Naive thymus-derived CD4-positive, alpha-beta T cell (primary cell): Measurements from ENCODE around the gene MALL. TPM values are rescaled to one million over a fixed set of nuclear protein-coding genes. Genes with fewer than 3 reads are reported as not detected.
"Not testable (repeated sequence)": the region's sequence is repeated elsewhere in the genome, so short reads cannot be mapped to it uniquely, and the experiment has no call there.

Experiments used
- ATAC-seq: fragments of 150-1000 bp; cut with Tn5 transposase; 2 replicates; pipeline ENCODE4 v1.10.0; 2021; ENCODE audit warnings: mild to moderate bottlenecking, moderate library complexity
- CTCF ChIA-PET: fragments of 350-600 bp; sonication (Branson Sonifier 250); formaldehyde crosslinking; loops from one replicate; lab custom pipeline; 2021; ENCODE audit warnings: antibody characterized with exemption; lab: Charles Lee
- POLR2A ChIA-PET: fragments of 350-600 bp; sonication (Branson Sonifier 250); formaldehyde crosslinking; loops from one replicate; lab custom pipeline; 2021; ENCODE audit warnings: antibody characterized with exemption, inconsistent platforms; lab: Charles Lee
- DNase-seq, 9 donors: peaks; one replicate each; pipeline versions ENCODE4 v3.0.0 to v3.0.0-alpha.2; 2020 to 2022; ENCODE audit warnings: mixed read lengths in 1 of 9
- H3K27ac ChIP-seq: one replicate; pipeline ENCODE4 v1.7.0; 2013; ENCODE audit warnings: mild to moderate bottlenecking, low read depth, low read length, moderate library complexity
- H3K27me3 ChIP-seq, 2 donors: one replicate each; pipeline ENCODE4 v1.7.0; 2013; ENCODE audit warnings: low read length in 2 of 2, mild to moderate bottlenecking in 2 of 2, moderate library complexity in 2 of 2; ENCODE audit not compliant: control insufficient read depth in 2 of 2, insufficient read depth in 2 of 2
- H3K36me3 ChIP-seq, 3 experiments: 1 replicate in 2 of 3; 2 replicates in 1 of 3; pipeline ENCODE4 v1.7.0; 2013; ENCODE audit warnings: low read length in 3 of 3, mild to moderate bottlenecking in 3 of 3, moderate library complexity in 1 of 3; ENCODE audit not compliant: insufficient read depth in 3 of 3, control insufficient read depth in 2 of 3
- H3K4me1 ChIP-seq, 2 donors: one replicate each; pipeline ENCODE4 v1.7.0; 2013; ENCODE audit warnings: low read length in 2 of 2, mild to moderate bottlenecking in 2 of 2, moderate library complexity in 1 of 2; ENCODE audit not compliant: control insufficient read depth in 2 of 2, insufficient read depth in 2 of 2
- H3K4me3 ChIP-seq: 2 replicates; pipeline ENCODE4 v1.7.0; 2013; ENCODE audit warnings: mild to moderate bottlenecking, low read length
- H3K9me3 ChIP-seq, 3 experiments: 1 replicate in 2 of 3; 2 replicates in 1 of 3; pipeline ENCODE4 v1.7.0; 2013; ENCODE audit warnings: low read length in 3 of 3; ENCODE audit not compliant: control insufficient read depth in 2 of 3
- H3K27ac Mint-ChIP-seq, 9 donors: one replicate each; pipeline ENCODE4 v1.8.0; 2020 to 2022; ENCODE audit warnings: mixed read lengths in 9 of 9, mild to moderate bottlenecking in 8 of 9, moderate library complexity in 5 of 9, inconsistent platforms in 2 of 9
- H3K27me3 Mint-ChIP-seq, 5 donors: one replicate each; pipeline ENCODE4 v1.8.0; 2021 to 2022; ENCODE audit warnings: mixed read lengths in 5 of 5, mild to moderate bottlenecking in 1 of 5
- H3K36me3 Mint-ChIP-seq, 5 donors: one replicate each; pipeline ENCODE4 v1.8.0; 2020 to 2022; ENCODE audit warnings: mixed read lengths in 5 of 5, mild to moderate bottlenecking in 3 of 5, inconsistent platforms in 1 of 5
- H3K4me1 Mint-ChIP-seq, 7 donors: one replicate each; pipeline ENCODE4 v1.8.0; 2020 to 2022; ENCODE audit warnings: mixed read lengths in 7 of 7, mild to moderate bottlenecking in 3 of 7, inconsistent platforms in 1 of 7
- H3K4me3 Mint-ChIP-seq, 10 donors: one replicate each; pipeline ENCODE4 v1.8.0; 2020 to 2022; ENCODE audit warnings: mild to moderate bottlenecking in 10 of 10, mixed read lengths in 10 of 10, moderate library complexity in 6 of 10, inconsistent platforms in 2 of 10
- H3K9me3 Mint-ChIP-seq, 11 donors: one replicate each; pipeline ENCODE4 v1.8.0; 2020 to 2022; ENCODE audit warnings: mixed read lengths in 11 of 11, mild to moderate bottlenecking in 4 of 11, inconsistent platforms in 1 of 11, moderate library complexity in 1 of 11
- intact Hi-C, 2 donors: fragments of 100-400 bp; cut with micrococcal nuclease; formaldehyde crosslinking; loops; one replicate each; pipeline ENCODE4 v1.15.1; 2023
- polyA plus RNA-seq, 2 donors: library from polyadenylated mRNA; unstranded; fragments of 300-500 nt; fragmentation: Illumina TruSeq; gene quantifications; one replicate each; pipeline ENCODE4 v1.2.3, GENCODE V29; 2021
- total RNA-seq, 6 experiments: library from RNA in 5 of 6; stranded (reverse) in 5 of 6; gene quantifications; 1 replicate in 5 of 6; 2 replicates in 1 of 6; pipeline ENCODE4 v1.2.3 and lab custom pipeline; 2021 to 2026

The MALL gene
- under 1 TPM in 1 of 5 experiments, not detected in 4; 0.46 TPM for total RNA-seq
- polyA plus RNA-seq, result not detected
- not detected for total RNA-seq (lab: John Stamatoyannopoulos, UW)

DNA sequence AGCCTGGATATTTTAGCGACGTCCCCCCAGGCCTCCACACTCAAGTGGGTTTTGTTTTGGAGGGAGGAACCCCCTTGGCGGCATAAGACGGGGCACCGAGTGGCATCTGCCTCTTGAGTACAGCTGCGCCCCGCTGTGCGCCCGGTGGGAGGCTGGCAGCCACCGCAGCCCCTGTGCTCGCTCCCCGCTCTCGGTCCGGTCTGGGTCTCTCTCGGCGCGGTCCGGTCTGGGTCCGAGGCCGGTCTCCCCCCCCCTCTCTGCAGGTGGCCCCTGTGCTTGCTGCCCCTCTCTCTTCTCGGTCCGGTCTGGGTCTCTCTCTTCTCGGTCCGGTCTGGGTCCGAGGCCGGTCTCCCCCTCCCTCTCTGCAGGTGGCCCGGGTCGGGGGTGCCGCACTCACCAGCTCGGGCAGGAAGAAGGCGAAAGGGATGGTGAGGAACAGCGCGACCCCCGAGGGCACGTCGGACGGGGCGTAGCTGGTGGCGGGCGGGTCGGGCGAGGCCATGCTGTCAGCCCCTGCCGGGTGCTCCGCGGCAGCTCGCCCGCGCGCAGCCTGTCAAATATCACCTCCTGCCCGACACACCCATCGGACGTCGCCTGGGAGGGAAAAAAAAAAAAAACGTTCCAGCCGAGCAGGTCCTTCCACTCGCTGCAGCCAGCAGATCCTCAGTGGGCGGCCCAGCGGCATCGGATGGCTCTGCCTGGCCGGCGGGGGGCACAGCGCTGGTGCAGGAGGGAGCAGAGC, at the start of gene MALL:
TSS of gene MALL (minus strand) at position 532 of the 742 bp plus-strand sequence. CDS start at position 502, 30 bp downstream.
- H3K4me1 Mint-ChIP-seq, result peaks cover 0 to 20% (median 3%) of the 10 kb centered on the region in 7 donors
- intact Hi-C loops, result no loop called here

GRCh38 chr2:110157153-110157793, 41.7 kb upstream of the MALL start:
- Mint-ChIP-seq H3K27ac (peak overlapping the region in 1 of 9 donors; percentile 13), H3K4me1 (peaks cover 0 to 13% (median 6%) of the 10 kb centered on the region in 7 donors), H3K4me3 (peak overlapping the region in 2 of 10 donors; percentile 2 to 4), H3K27me3 (peaks cover 0 to 19% (median under 1%) of the 10 kb centered on the region in 5 donors), H3K36me3 (peaks cover 4 to 9% (median 6%) of the 10 kb centered on the region in 5 donors), H3K9me3 (peaks cover 6 to 30% (median 14%) of the 10 kb centered on the region in 11 donors)
- intact Hi-C loops, result loop anchor here in 1 of 2 donors (5.0 kb wide), 1 partner anchor 600 kb away; no protein-coding TSS in a partner anchor
- Histone ChIP-seq H3K27ac (no peak overlapping the region), H3K9me3 (no peaks in the 10 kb centered on the region), H3K27me3 (no peaks in the 10 kb centered on the region), H3K4me3 (no peak overlapping the region), H3K4me1 (no peaks in the 10 kb centered on the region), H3K36me3 (no peaks in the 10 kb centered on the region)
- POLR2A ChIA-PET, result no interaction called here
- DNase-seq (peak in 6 of 9 donors; percentile 1 to 25 (median 11)), ATAC-seq (peak; percentile 54)
- CTCF ChIA-PET, result no interaction called here

More for the DNA sequence above, at the start of gene MALL:
- ChIA-PET CTCF (no interaction called here), POLR2A (no interaction called here)
- Histone ChIP-seq H3K36me3 (no peaks in the 10 kb centered on the region), H3K4me1 (no peaks in the 10 kb centered on the region), H3K4me3 (no peak within 1 kb of the TSS), H3K27ac (no peak within 1 kb of the TSS), H3K27me3 (no peaks in the 10 kb centered on the region), H3K9me3 (no peaks in the 10 kb centered on the region)
- Mint-ChIP-seq H3K27ac (peak within 1 kb of the TSS in 1 of 9 donors; percentile 65), H3K27me3 (peaks cover 58 to 71% (median 59%) of the 10 kb centered on the region in 5 donors), H3K9me3 (peaks cover 0 to 17% (median 7%) of the 10 kb centered on the region in 11 donors), H3K36me3 (peaks cover 0 to 3% (median 0%) of the 10 kb centered on the region in 5 donors), H3K4me3 (peak within 1 kb of the TSS in 2 of 10 donors; percentile 11 to 14)
- ATAC-seq, result no peak
- no peak for DNase-seq

DNA sequence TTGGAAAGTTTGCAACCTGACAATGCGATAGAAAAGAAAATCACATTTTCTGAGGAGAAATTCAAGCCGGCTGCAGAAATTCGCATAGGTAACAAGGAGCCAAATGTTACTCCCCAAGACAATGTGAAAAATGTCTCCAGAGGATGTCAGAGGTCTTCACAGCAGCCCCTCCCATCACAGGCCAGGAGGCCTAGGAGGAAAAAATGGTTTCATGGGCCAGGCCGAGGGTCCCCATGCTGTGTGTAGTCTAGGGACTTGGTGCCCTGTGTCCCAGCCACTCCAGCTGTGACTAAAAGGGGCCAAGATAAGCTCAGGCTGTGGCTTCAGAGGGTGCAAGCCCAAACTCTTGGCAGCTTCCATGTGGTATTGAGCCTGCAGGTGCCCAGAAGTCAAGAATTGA, 39.2 kb upstream of the MALL start:
- H3K36me3 Mint-ChIP-seq, H3K4me3 ChIP-seq, H3K27me3 ChIP-seq, H3K9me3 ChIP-seq, H3K4me3 Mint-ChIP-seq, H3K27ac ChIP-seq, H3K36me3 ChIP-seq, DNase-seq, H3K27ac Mint-ChIP-seq, H3K4me1 ChIP-seq, ATAC-seq, POLR2A ChIA-PET, CTCF ChIA-PET: not testable (repeated sequence)
- Mint-ChIP-seq H3K27me3 (peaks cover 0 to 16% (median 4%) of the 10 kb centered on the region in 5 donors), H3K9me3 (peaks cover 6 to 30% (median 14%) of the 10 kb centered on the region in 11 donors), H3K4me1 (peaks cover 0 to 16% (median 6%) of the 10 kb centered on the region in 7 donors)
- intact Hi-C loops, result loop anchor here in 1 of 2 donors (5.0 kb wide), 1 partner anchor 602 kb away; no protein-coding TSS in a partner anchor

DNA sequence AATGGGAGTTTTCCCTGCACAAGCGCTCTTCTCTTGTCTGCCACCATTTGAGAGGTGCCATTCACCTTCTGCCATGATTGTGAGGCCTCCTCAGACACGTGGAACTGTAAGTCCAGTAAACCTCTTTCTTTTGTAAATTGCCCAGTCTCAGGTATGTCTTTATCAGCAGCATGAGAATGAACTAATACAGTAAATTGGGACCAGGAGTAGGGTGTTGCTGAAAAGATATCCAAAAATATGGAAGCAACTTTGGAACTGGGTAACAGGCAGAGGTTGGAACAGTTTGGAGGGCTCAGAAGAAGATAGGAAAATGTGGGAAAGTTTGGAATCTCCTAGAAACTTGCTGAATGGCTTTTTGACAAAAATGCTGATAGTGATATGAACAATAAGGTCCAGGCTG, 38.6 kb upstream of the MALL start:
- H3K4me1 Mint-ChIP-seq, result peaks cover 0 to 18% (median 6%) of the 10 kb centered on the region in 7 donors
- H3K9me3 ChIP-seq, H3K36me3 ChIP-seq, POLR2A ChIA-PET, ATAC-seq, H3K4me3 Mint-ChIP-seq, H3K27ac ChIP-seq, H3K4me1 ChIP-seq, CTCF ChIA-PET, H3K27me3 ChIP-seq, H3K27ac Mint-ChIP-seq, DNase-seq, H3K4me3 ChIP-seq, intact Hi-C loops: not testable (repeated sequence)
- peaks cover 4 to 11% (median 6%) of the 10 kb centered on the region in 5 donors for H3K36me3 Mint-ChIP-seq
- H3K27me3 Mint-ChIP-seq, result peaks cover 0 to 13% (median 6%) of the 10 kb centered on the region in 5 donors
- peaks cover 6 to 30% (median 14%) of the 10 kb centered on the region in 11 donors for H3K9me3 Mint-ChIP-seq

GRCh38 chr2:110153416-110153815, 37.8 kb upstream of the MALL start:
- no peak overlapping the region for H3K27ac Mint-ChIP-seq
- POLR2A ChIA-PET, result no interaction called here
- H3K36me3 ChIP-seq, result no peaks in the 10 kb centered on the region
- H3K36me3 Mint-ChIP-seq, result peaks cover 4 to 13% (median 6%) of the 10 kb centered on the region in 5 donors
- H3K4me1 ChIP-seq, result no peaks in the 10 kb centered on the region
- CTCF ChIA-PET, result no interaction called here
- peaks cover 0 to 18% (median 6%) of the 10 kb centered on the region in 7 donors for H3K4me1 Mint-ChIP-seq
- no peak overlapping the region for H3K27ac ChIP-seq
- H3K9me3 ChIP-seq, result no peaks in the 10 kb centered on the region
- H3K27me3 ChIP-seq, result no peaks in the 10 kb centered on the region
- H3K27me3 Mint-ChIP-seq, result peaks cover 0 to 10% (median 6%) of the 10 kb centered on the region in 5 donors
- no peak overlapping the region for H3K4me3 Mint-ChIP-seq
- intact Hi-C loops, result no loop called here
- no peak overlapping the region for H3K4me3 ChIP-seq
- H3K9me3 Mint-ChIP-seq, result peaks cover 6 to 30% (median 14%) of the 10 kb centered on the region in 11 donors
- no peak for DNase-seq
- ATAC-seq, result no peak

GRCh38 chr2:110152943-110153342, 37.3 kb upstream of the MALL start:
- no peak overlapping the region for H3K4me3 Mint-ChIP-seq
- intact Hi-C loops, result no loop called here
- peaks cover 0 to 10% (median 6%) of the 10 kb centered on the region in 5 donors for H3K27me3 Mint-ChIP-seq
- no peak overlapping the region for H3K27ac Mint-ChIP-seq
- Histone ChIP-seq H3K4me3 (no peak overlapping the region), H3K36me3 (no peaks in the 10 kb centered on the region), H3K27ac (no peak overlapping the region), H3K4me1 (no peaks in the 10 kb centered on the region), H3K9me3 (no peaks in the 10 kb centered on the region), H3K27me3 (no peaks in the 10 kb centered on the region)
- H3K9me3 Mint-ChIP-seq, result peaks cover 7 to 34% (median 16%) of the 10 kb centered on the region in 11 donors
- DNase-seq (no peak), ATAC-seq (no peak)
- CTCF ChIA-PET, result no interaction called here
- POLR2A ChIA-PET, result no interaction called here
- peaks cover 0 to 18% (median 6%) of the 10 kb centered on the region in 7 donors for H3K4me1 Mint-ChIP-seq
- peaks cover 4 to 14% (median 7%) of the 10 kb centered on the region in 5 donors for H3K36me3 Mint-ChIP-seq
